Vagina (tissue), 2 donors: ENCODE measurements around the gene CELA1.

Source experiments
- CTCF ChIP-seq, 3 experiments: fragments of 450-650 bp in 2 of 3; fragments of 200-600 bp in 1 of 3; sonication (generic) in 1 of 3; IDR thresholded peaks; one replicate each; pipeline ENCODE4 v1.5.1; 2017 to 2019; ENCODE audit warnings: antibody characterized with exemption in 3 of 3, mild to moderate bottlenecking in 2 of 3, moderate library complexity in 2 of 3
- POLR2A ChIP-seq, 2 donors: fragments of 450-650 bp; IDR thresholded peaks; one replicate each; pipeline ENCODE4 v1.6.1; 2017; ENCODE audit warnings: antibody characterized with exemption in 2 of 2, mild to moderate bottlenecking in 2 of 2, moderate library complexity in 2 of 2
- POLR2AphosphoS5 ChIP-seq, 2 donors: sonication (generic); formaldehyde crosslinking; IDR thresholded peaks; one replicate each; pipeline ENCODE4 v1.9.0; 2017; ENCODE audit warnings: antibody characterized with exemption in 2 of 2, mild to moderate bottlenecking in 2 of 2, low read depth in 1 of 2; ENCODE audit not compliant: insufficient read depth in 1 of 2

DNA sequence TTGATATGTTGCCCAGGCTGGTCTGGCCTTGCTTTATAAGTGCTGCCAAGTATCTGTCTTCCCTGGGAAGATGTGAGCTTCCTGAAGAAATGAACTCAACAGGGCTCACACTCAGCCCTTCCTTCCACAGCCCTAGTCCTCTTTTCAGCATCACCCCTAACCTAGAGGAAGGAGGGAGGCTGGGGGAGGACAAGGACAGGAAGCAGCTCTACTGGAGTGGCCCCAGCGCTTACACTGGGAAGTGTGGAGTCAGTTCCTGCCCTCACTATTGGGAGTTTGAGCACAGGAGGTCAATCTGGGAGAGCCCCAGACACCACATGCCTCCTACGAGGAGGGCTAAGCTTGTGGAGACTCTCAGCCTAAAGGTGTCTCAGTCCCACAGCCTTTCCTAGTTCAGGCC, 27.9 kb upstream of the CELA1 start:
- no peak for TF ChIP-seq POLR2A (IDR thresholded peaks at IDR 0.05)
- no peak for TF ChIP-seq POLR2AphosphoS5 (IDR thresholded peaks at IDR 0.05; ENCODE audit: insufficient read depth in 1 of 2, low read depth in 1 of 2)
- no peak for TF ChIP-seq CTCF (IDR thresholded peaks at IDR 0.05)
